GM11168 (cell line): ENCODE measurements around the gene ITGB3BP.
"Not testable (repeated sequence)": the region's sequence is repeated elsewhere in the genome, so short reads cannot be mapped to it uniquely, and the experiment has no call there.

Source experiments
- in situ Hi-C: fragments of 300-500 bp; cut with MboI; formaldehyde crosslinking; loops from one replicate; pipeline ENCODE4 v1.12.0; 2022; ENCODE audit warnings: low sequenced_read_pairs; ENCODE audit not compliant: unreplicated experiment

The ITGB3BP gene

GRCh38 chr1:63512584-63512983 lies 10.4 kb downstream of the ITGB3BP start:
- in situ Hi-C loops: no loop called here

GRCh38 chr1:63509718-63510117 lies 13.3 kb downstream of the ITGB3BP start:
- in situ Hi-C loops: no loop called here

DNA sequence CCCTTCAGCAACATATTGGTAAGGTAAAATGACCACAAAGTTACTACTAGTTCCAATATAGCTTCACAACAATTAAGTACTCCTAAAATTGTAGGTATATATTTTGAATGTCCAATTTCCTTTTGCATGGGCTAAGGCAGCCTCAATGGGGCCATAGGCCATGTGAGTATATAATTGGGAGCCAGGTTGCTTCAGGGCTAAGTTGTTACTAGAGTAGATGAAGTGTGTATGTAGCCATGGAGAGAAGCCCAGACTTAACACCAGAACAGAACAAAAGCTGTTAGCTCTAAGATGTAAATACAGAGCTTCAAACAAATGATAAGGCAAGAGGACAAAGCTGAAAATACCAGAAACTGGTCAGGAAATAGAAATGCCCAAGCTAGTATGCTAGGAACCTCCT lies 16.2 kb downstream of the ITGB3BP start:
- in situ Hi-C loops: no loop called here

GRCh38 chr1:63501256-63501655 lies 21.8 kb downstream of the ITGB3BP start:
- in situ Hi-C loops: no loop called here

DNA sequence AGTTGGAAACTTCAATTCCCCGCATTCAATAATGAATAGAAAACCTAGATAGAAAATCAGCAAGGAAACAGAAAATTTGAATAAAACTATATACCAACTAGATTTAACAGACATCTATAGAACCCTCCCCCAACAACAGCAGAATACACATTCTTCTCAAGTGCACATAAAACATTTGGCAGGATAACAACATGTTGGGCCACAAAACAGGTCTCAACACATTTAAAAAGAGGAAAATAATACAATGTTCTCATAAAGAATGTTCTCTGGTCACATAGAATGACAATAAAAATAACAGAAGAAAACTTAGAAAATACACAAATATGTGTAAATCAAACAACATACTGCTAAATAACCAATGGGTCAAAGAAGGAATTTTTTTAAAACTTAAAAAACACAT lies 24.9 kb downstream of the ITGB3BP start:
- in situ Hi-C loops: no loop called here

GRCh38 chr1:63497577-63497976 lies 25.4 kb downstream of the ITGB3BP start:
- in situ Hi-C loops: no loop called here

- in situ Hi-C loops: no loop called here
Observed at GRCh38 chr1:63487336-63488065, 35.5 kb downstream of the ITGB3BP start.

GRCh38 chr1:63486629-63487028 lies 36.4 kb downstream of the ITGB3BP start:
- in situ Hi-C loops: no loop called here

DNA sequence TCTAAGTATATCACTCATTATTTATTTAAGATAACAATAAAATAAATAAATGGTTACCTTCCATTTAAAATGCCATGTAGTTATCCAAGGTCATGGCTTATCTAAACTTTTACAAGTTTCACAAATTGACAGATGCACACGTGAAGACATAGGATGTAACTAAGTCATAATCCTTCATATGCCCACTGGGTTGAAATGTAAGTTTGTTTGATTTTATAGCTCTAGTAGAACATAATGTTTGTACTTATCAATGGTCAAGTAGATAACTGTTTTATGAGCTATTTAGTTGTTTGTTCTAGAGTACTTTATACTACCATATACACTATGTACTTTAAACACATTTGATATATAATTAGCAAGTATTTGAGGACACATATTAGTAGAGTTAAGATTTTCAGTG lies 43.0 kb downstream of the ITGB3BP start:
- in situ Hi-C loops: no loop called here

DNA sequence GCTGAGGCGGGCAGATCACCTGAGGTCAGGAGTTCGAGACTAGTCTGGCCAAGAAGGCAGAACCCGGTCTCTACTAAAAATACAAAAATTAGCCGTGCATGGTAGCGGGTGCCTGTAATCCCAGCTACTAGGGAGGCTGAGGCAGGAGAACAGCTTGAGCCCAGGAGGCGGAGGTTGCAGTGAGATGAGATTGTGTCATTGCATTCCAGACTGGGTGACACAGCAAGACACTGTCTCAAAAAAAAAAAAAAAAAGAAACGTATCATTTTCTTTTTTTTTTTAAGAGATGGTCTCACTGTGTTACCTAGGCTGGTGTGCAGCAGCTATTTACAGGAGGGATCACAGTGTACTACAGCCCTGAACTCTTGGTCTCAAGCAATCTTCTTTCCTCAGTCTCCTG lies 47.3 kb downstream of the ITGB3BP start:
- in situ Hi-C loops: no loop called here

DNA sequence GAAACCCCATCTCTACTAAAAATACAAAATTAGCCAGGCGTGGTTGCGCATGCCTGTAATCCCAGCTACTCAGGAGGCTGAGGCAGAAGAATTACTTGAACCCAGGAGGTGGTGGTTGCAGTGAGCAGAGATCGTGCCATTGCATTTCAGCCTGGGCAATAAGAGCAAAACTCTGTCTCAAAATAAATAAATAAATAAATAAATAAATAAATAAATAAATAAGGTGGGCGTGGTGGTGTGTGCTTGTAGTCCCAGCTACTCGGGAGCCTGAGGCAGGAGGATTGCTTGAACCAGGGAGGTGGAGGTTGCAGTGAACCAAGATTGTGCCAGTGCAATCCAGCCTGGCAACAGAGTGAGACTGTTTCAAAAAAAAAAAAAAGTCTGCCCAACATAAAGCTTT lies 54.3 kb downstream of the ITGB3BP start:
- in situ Hi-C loops: not testable (repeated sequence)

DNA sequence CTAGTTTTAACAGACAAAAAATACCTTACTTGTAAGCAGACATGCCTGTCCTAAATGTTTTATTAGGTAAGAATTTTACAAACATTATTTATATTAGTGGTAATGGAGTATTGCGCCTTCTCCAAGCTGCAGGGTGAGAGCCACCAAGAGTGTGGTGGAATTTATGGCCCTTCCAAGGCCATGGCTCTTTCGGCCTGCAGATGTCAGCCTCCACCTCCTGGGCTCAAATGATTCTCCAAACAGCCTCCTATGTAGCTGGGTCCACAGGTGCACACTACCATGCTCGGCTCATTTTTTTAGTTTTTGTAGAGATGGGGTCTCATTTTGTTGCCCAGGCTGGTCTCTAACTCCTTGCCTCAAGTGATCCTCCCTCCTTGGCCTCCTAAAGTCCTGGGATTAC lies 56.3 kb downstream of the ITGB3BP start:
- in situ Hi-C loops: no loop called here

DNA sequence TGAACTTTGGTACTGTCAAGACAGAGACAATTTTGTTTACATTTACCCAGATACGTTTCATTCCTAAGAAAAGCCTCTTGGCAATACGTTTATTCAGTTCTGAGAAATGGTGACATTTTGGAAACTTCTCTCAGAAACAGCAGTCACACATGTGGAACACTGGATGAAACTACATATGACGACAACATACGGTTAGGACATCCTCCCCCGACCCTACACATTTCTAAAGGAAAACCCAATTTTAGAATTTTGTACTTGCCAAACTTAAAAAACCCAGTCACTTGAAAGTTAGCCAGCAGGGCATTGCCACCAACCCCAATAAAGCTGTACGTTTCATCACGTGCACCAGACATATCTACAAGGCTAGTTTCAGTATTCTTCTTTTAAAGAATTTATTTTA lies 56.8 kb downstream of the ITGB3BP start:
- in situ Hi-C loops: no loop called here

- in situ Hi-C loops: no loop called here
Observed at GRCh38 chr1:63463248-63463647, 59.8 kb downstream of the ITGB3BP start.

DNA sequence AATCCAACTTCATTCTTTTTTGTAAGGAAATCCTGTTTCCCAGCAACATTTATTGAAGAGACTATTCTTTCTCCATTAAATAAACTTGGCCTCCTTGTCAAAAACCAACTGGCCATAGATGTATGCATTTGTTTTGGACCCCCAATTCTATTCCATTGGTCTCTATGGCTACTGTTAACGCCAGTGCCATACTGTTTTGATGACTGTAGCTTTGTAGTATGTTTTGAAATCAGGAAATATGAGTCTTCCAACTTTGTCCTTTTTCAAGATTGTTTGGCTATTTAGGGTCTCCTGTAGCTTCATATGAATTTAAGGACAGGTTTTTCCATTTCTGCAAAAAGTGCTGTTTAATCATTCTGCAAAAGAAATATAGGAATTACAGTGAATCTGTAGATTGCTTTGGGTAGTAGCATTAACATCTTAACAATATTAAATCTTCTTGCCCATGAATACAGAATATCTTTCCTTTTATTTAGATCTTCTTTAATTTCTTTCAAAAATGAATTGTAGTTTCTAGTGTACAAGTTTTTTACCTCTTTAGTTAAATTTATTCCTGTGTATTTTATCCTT lies 61.3 kb downstream of the ITGB3BP start:
- in situ Hi-C loops: no loop called here

DNA sequence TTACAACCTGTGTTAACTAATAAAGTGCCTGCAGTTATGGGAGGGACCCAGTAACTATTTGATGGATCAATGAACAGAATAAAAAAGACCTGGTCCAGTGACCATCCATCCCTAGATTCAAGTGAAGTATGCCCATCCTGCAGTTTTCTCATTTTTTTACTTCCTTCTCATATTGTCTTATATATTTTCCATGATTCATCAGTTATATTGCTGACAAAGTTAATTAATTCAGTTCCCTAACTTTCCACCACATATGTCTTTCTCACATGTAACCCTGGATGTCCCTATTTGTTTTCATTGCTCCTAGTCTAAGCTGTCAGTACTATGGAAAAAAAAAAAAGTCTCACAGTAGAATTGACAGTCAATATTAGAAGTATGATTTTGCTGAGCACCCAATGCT lies 64.3 kb downstream of the ITGB3BP start:
- in situ Hi-C loops: no loop called here

- in situ Hi-C loops: no loop called here
Observed at GRCh38 chr1:63454269-63454668, 68.8 kb downstream of the ITGB3BP start.

- in situ Hi-C loops: no loop called here
Observed at GRCh38 chr1:63453232-63453631, 69.8 kb downstream of the ITGB3BP start.

DNA sequence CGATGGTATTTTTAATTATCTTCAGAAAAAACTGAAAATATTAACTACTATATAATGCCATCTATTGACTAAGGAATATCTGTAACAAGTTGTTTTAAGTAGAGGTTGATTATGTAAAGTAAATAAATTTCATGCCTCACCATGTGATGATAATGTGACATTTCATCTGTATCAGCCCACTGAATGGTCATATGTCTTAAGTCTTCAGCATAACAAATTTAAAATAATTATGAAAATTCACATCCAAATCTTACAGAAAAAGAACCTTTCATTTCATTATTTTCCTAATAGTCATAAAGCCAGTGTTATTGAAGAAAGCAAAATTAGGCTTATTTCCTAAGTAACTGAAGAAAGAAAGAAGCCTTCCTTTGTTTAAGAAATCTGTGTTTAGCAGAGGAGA lies 72.6 kb downstream of the ITGB3BP start:
- in situ Hi-C loops: no loop called here

DNA sequence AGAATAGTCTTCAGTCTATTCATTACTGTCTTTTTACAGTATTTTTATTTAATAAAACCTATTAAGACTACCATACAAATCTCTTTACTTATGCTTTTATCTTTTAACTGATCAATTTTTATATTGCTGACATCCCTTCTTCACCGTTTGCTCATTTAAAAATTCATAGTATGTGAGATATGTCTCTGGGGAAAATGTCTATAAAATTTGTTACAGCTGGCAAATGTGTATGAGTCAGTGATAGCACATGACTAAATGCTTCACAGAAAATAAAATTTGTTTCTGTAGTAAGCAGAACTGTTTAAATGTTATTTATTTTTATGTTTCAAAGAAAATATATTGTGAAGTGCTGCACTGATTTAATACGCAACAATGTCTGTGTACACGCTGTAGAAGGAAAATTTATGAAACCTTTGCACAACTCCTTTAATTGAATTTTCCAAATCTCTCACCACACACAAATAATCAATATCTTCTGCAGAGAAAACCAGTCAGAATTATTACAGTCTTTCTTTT lies 74.2 kb downstream of the ITGB3BP start:
- in situ Hi-C loops: no loop called here

GRCh38 chr1:63442141-63442475 lies 80.9 kb downstream of the ITGB3BP start:
- in situ Hi-C loops: no loop called here

GRCh38 chr1:63435161-63435560 lies 87.9 kb downstream of the ITGB3BP start:
- in situ Hi-C loops: no loop called here
